Endodermal cell (in vitro differentiated cells): ENCODE measurements around the gene ASTE1. TPM values are rescaled to one million over a fixed set of nuclear protein-coding genes. Genes with fewer than 3 reads are reported as not detected.

Experiments used
- DNase-seq: peaks from one replicate; pipeline ENCODE4 v3.0.0-alpha.2; 2017
- H3K27ac ChIP-seq: 2 replicates; pipeline ENCODE4 v1.5.1; 2013; ENCODE audit warnings: mild to moderate bottlenecking, low read depth, low read length, moderate library complexity
- H3K27me3 ChIP-seq: 2 replicates; pipeline ENCODE4 v1.6.1; 2013; ENCODE audit warnings: mild to moderate bottlenecking, low read length, moderate library complexity; ENCODE audit not compliant: insufficient read depth, control insufficient read depth, poor library complexity, severe bottlenecking
- H3K36me3 ChIP-seq: 2 replicates; pipeline ENCODE4 v1.7.0; 2013; ENCODE audit warnings: mild to moderate bottlenecking, low read length, moderate library complexity; ENCODE audit not compliant: control insufficient read depth, insufficient read depth
- H3K4me1 ChIP-seq: one replicate; pipeline ENCODE4 v1.7.0; 2013; ENCODE audit warnings: low read length; ENCODE audit not compliant: control insufficient read depth, insufficient read depth
- H3K4me3 ChIP-seq: 2 replicates; pipeline ENCODE4 v1.5.1; 2013; ENCODE audit warnings: mild to moderate bottlenecking, low read length, moderate library complexity
- H3K9ac ChIP-seq: 2 replicates; pipeline ENCODE4 v1.6.1; 2013; ENCODE audit warnings: mild to moderate bottlenecking, low read length, moderate library complexity; ENCODE audit not compliant: poor library complexity, severe bottlenecking; ENCODE audit errors: extremely low read depth
- H3K9me3 ChIP-seq: 2 replicates; pipeline ENCODE4 v1.6.1; 2013; ENCODE audit warnings: mild to moderate bottlenecking, low read length, moderate library complexity; ENCODE audit not compliant: control insufficient read depth
- H3K27ac Mint-ChIP-seq: 2 replicates; pipeline ENCODE4 v1.8.0; 2020; ENCODE audit warnings: mixed read lengths
- H3K27me3 Mint-ChIP-seq: 2 replicates; pipeline ENCODE4 v1.8.0; 2021; ENCODE audit warnings: mild to moderate bottlenecking, mixed read lengths; ENCODE audit not compliant: insufficient read depth
- H3K36me3 Mint-ChIP-seq: 2 replicates; pipeline ENCODE4 v1.8.0; 2020; ENCODE audit warnings: low read depth, mixed read lengths
- H3K4me1 Mint-ChIP-seq: 2 replicates; pipeline ENCODE4 v1.8.0; 2020; ENCODE audit warnings: mixed read lengths
- H3K4me3 Mint-ChIP-seq: 2 replicates; pipeline ENCODE4 v1.8.0; 2020; ENCODE audit warnings: mild to moderate bottlenecking, moderate library complexity, mixed read lengths
- H3K9me3 Mint-ChIP-seq: 2 replicates; pipeline ENCODE4 v1.8.0; 2020; ENCODE audit warnings: mild to moderate bottlenecking, mixed read lengths
- CTCF ChIP-seq: fragments of 200-600 bp; sonication (generic); conservative IDR thresholded peaks from 2 replicates; pipeline ENCODE4 v1.5.0; 2021; ENCODE audit warnings: antibody characterized with exemption, mild to moderate bottlenecking
- WGBS, 2 experiments: methylation state at CpG; one replicate each; pipeline versions ENCODE4 v1.1.5 to v1.1.7; 2013; ENCODE audit warnings: missing lambda C conversion rate in 2 of 2, mixed read lengths in 1 of 2; ENCODE audit not compliant: insufficient coverage in 1 of 2, insufficient read length in 1 of 2; 5-methylcytosine and 5-hydroxymethylcytosine counted together
- long read RNA-seq, 4 experiments: library from polyadenylated mRNA in 2 of 4; library from RNA in 1 of 4; library from capped mRNA in 1 of 4; stranded (forward) in 3 of 4; unstranded in 1 of 4; transcript quantifications; one replicate each; pipeline ENCODE4 v2.0.0, GENCODE V29; 2020 to 2021; ENCODE audit warnings: inconsistent platforms in 1 of 4
- polyA plus RNA-seq, 2 experiments: library from polyadenylated mRNA; stranded (reverse); fragments of 50-300 nt; gene quantifications; one replicate each; pipeline ENCODE4 v1.2.3, GENCODE V29; 2013
- total RNA-seq, 2 donors: library from RNA; stranded (reverse); fragmentation: NEBNext Ultra II Directional in 1 of 2; extraction: Animal tissue kit (Norgen Biotek cat#: 25700) in 1 of 2; gene quantifications; 2 replicates in 1 of 2; 3 replicates in 1 of 2; pipeline ENCODE4 v1.2.1, GENCODE V29; 2021

ASTE1 gene
- total RNA-seq: 1 to 10 TPM in 1 of 2 donors, not detected in 1; 6.7 TPM
- polyA plus RNA-seq (2013, experiment 1 of 2): 9.3 TPM
- 7.3 TPM for polyA plus RNA-seq (2013, experiment 2 of 2)
- long read RNA-seq, experiment 1: 0 reads
- long read RNA-seq, experiment 2: 0 reads
- long read RNA-seq, experiment 3, transcript ASTE1-201 (6 exons, 2,664 nt): major isoform, 21 of 53 reads
- long read RNA-seq, experiment 3, partial matches to known transcripts: 5 of 53 reads
- long read RNA-seq, experiment 3, other reads (novel, unspliced or antisense): 24 of 53 reads
- long read RNA-seq, experiment 4: 0 reads

GRCh38 chr3:131026321-131027151 lies at the start of gene ASTE1, which contains the start of gene NEK11:
Gene ASTE1, minus strand, starts transcription at chr3:131026825. Its CDS starts 1,519 bp downstream, at chr3:131025306.
Gene NEK11, plus strand, starts transcription at chr3:131026877. Its CDS starts 2,832 bp downstream, at chr3:131029709.
- no peaks in the 10 kb centered on the region for H3K9me3 ChIP-seq
- H3K9ac ChIP-seq: peak within 1 kb of the TSS; percentile 68
- peaks cover 26% of the 10 kb centered on the region for H3K36me3 Mint-ChIP-seq
- no peaks in the 10 kb centered on the region for H3K27me3 ChIP-seq
- H3K27me3 Mint-ChIP-seq: peaks cover 6% of the 10 kb centered on the region
- no peaks in the 10 kb centered on the region for H3K9me3 Mint-ChIP-seq
- H3K4me1 Mint-ChIP-seq: peaks cover 22% of the 10 kb centered on the region
- TF ChIP-seq CTCF: no peak
- peaks cover 14% of the 10 kb centered on the region for H3K36me3 ChIP-seq
- peak; percentile 87 for DNase-seq
- H3K27ac Mint-ChIP-seq: peak within 1 kb of the TSS; percentile 94
- WGBS, 2 experiments: 9 to 19% methylated on average over 32 to 56 of the region's 56 CpGs
- H3K4me3 ChIP-seq: peak within 1 kb of the TSS; percentile 91
- peak within 1 kb of the TSS; percentile 30 for H3K27ac ChIP-seq
- H3K4me1 ChIP-seq: no peaks in the 10 kb centered on the region
- H3K4me3 Mint-ChIP-seq: peak within 1 kb of the TSS; percentile 83

GRCh38 chr3:131075632-131076328 lies 49.2 kb upstream of the ASTE1 start:
- Mint-ChIP-seq H3K4me3 (no peak overlapping the region), H3K27ac (no peak overlapping the region), H3K9me3 (no peaks in the 10 kb centered on the region), H3K36me3 (no peaks in the 10 kb centered on the region), H3K4me1 (peaks cover 10% of the 10 kb centered on the region), H3K27me3 (no peaks in the 10 kb centered on the region)
- no peak overlapping the region for H3K4me3 ChIP-seq
- H3K36me3 ChIP-seq: no peaks in the 10 kb centered on the region
- no peaks in the 10 kb centered on the region for H3K9me3 ChIP-seq
- no peak for TF ChIP-seq CTCF
- no peak for DNase-seq
- peaks cover 12% of the 10 kb centered on the region for H3K4me1 ChIP-seq
- H3K27ac ChIP-seq: no peak overlapping the region
- H3K9ac ChIP-seq: no peak overlapping the region
- WGBS, 2 experiments: 64% methylated on average over 4 of the region's 4 CpGs; no CpG with 5 or more reads in 1 of the 2 experiments
- no peaks in the 10 kb centered on the region for H3K27me3 ChIP-seq

- peaks cover 12% of the 10 kb centered on the region for H3K4me1 ChIP-seq
Measured at GRCh38 chr3:131072845-131073244, 46.2 kb upstream of the ASTE1 start.

More at GRCh38 chr3:131072845-131073244, 46.2 kb upstream of the ASTE1 start:
- H3K9me3 ChIP-seq: no peaks in the 10 kb centered on the region
- 91 to 100% methylated on average over 2 of the region's 2 CpGs for WGBS, 2 experiments
- no peak overlapping the region for H3K27ac ChIP-seq
- Mint-ChIP-seq H3K27ac (no peak overlapping the region), H3K9me3 (no peaks in the 10 kb centered on the region), H3K4me1 (peaks cover 7% of the 10 kb centered on the region), H3K27me3 (no peaks in the 10 kb centered on the region), H3K36me3 (no peaks in the 10 kb centered on the region), H3K4me3 (no peak overlapping the region)
- DNase-seq: no peak
- no peak overlapping the region for H3K4me3 ChIP-seq
- no peaks in the 10 kb centered on the region for H3K36me3 ChIP-seq
- no peak overlapping the region for H3K9ac ChIP-seq
- no peak for TF ChIP-seq CTCF
- H3K27me3 ChIP-seq: no peaks in the 10 kb centered on the region
